HepG2 (cell line): Measurements from ENCODE around the gene RBBP9. TPM values are rescaled to one million over a fixed set of nuclear protein-coding genes. Genes with fewer than 3 reads are reported as not detected.
A peak's percentile ranks its signal among the peaks of the same experiment; 100 is the strongest.

Experiments used
- ATAC-seq: fragments of 200-7000 bp; cut with Tn5 transposase; 3 replicates; pipeline ENCODE4 v1.9.1; 2020; ENCODE audit warnings: mild to moderate bottlenecking, moderate library complexity
- BruUV-seq: library from RNA; stranded (reverse); fragments of 400-500 nt; replicated peaks from 2 replicates; lab custom pipeline; 2021; lab: Mats Ljungman, UMichigan
- CTCF ChIA-PET: fragments of 300-600 bp; formaldehyde crosslinking; extraction: SDS; loops from one replicate; lab custom pipeline; 2021; ENCODE audit warnings: low total read pairs, inconsistent platforms, low intra/inter-chr PET ratio; lab: Yijun Ruan, JAX
- POLR2A ChIA-PET: fragments of 350-600 bp; sonication (Branson Sonifier 250); formaldehyde crosslinking; loops from one replicate; lab custom pipeline; 2020; ENCODE audit warnings: antibody characterized with exemption, inconsistent platforms; lab: Yijun Ruan, JAX
- DNase-seq: peaks from one replicate; pipeline ENCODE4 v3.0.0-alpha.2; 2015; ENCODE audit warnings: low spot score
- FAIRE-seq: peaks from 3 replicates; lab custom pipeline; 2011; peaks lifted over from hg19 to GRCh38; lab: Jason Lieb, UNC
- H2AFZ ChIP-seq: one replicate; pipeline ENCODE4 v1.6.1; 2011; ENCODE audit warnings: low read length, inconsistent platforms
- H3K27ac ChIP-seq: fragments of 300-600 bp; 3 replicates; pipeline ENCODE4 v1.8.0; 2011; ENCODE audit warnings: mixed run types, mild to moderate bottlenecking, mixed read lengths, low read length, inconsistent platforms; ENCODE audit not compliant: insufficient read depth; ENCODE audit errors: extremely low read length
- H3K27me3 ChIP-seq, 2 experiments: fragments of 200-600 bp in 1 of 2; 2 replicates in 1 of 2; 3 replicates in 1 of 2; pipeline versions ENCODE4 v1.6.0 to v1.8.0; 2011; ENCODE audit warnings: low read length in 2 of 2, mild to moderate bottlenecking in 2 of 2, moderate library complexity in 2 of 2, inconsistent platforms in 1 of 2; ENCODE audit not compliant: insufficient read depth in 2 of 2, control insufficient read depth in 1 of 2
- H3K36me3 ChIP-seq, 2 experiments: fragments of 200-600 bp in 1 of 2; replicated peaks in 1 of 2; 2 replicates in 1 of 2; 3 replicates in 1 of 2; pipeline versions ENCODE4 v1.5.1 to v1.8.0; 2011; ENCODE audit warnings: low read length in 2 of 2, inconsistent platforms in 1 of 2; ENCODE audit not compliant: insufficient read depth in 2 of 2, control insufficient read depth in 1 of 2
- H3K4me1 ChIP-seq: 2 replicates; pipeline ENCODE4 v1.5.1; 2012; ENCODE audit warnings: low read length, inconsistent platforms; ENCODE audit not compliant: insufficient read depth
- H3K4me2 ChIP-seq: 2 replicates; pipeline ENCODE4 v1.6.0; 2011; ENCODE audit warnings: low read depth, low read length, inconsistent platforms
- H3K4me3 ChIP-seq, 3 experiments: fragments of 200-600 bp in 1 of 3; sonication (generic), shearing (Covaris generic) in 1 of 3; replicated peaks in 1 of 3; 2 replicates each; pipeline ENCODE4 v1.5.1; 2011 to 2016; ENCODE audit warnings: low read length in 3 of 3, inconsistent platforms in 2 of 3, low read depth in 2 of 3, mild to moderate bottlenecking in 2 of 3, control low read depth in 1 of 3, mixed read lengths in 1 of 3; ENCODE audit not compliant: insufficient read depth in 1 of 3
- H3K79me2 ChIP-seq: one replicate; pipeline ENCODE4 v1.6.1; 2011; ENCODE audit warnings: low read length, inconsistent platforms; ENCODE audit not compliant: insufficient read depth
- H3K9ac ChIP-seq: 2 replicates; pipeline ENCODE4 v1.6.0; 2011; ENCODE audit warnings: mild to moderate bottlenecking, low read depth, low read length, inconsistent platforms; ENCODE audit not compliant: insufficient read depth
- H3K9me3 ChIP-seq: 2 replicates; pipeline ENCODE4 v1.5.1; 2012; ENCODE audit warnings: mild to moderate bottlenecking, low read length
- H4K20me1 ChIP-seq: 2 replicates; pipeline ENCODE4 v1.6.0; 2011; ENCODE audit warnings: inconsistent platforms, mild to moderate bottlenecking, low read length, moderate library complexity; ENCODE audit not compliant: insufficient read depth
- MTF1 ChIP-seq: sonication (generic); formaldehyde crosslinking; IDR thresholded peaks from 2 replicates; pipeline ENCODE4 v1.5.0; 2020; ENCODE audit warnings: missing genetic modification reagents
- SIN3A ChIP-seq: IDR thresholded peaks from 2 replicates; pipeline ENCODE4 v1.6.1; 2011; ENCODE audit warnings: low read depth, mild to moderate bottlenecking, control low read depth, low read length, borderline replicate concordance
- SKI ChIP-seq: fragments of 450-650 bp; IDR thresholded peaks from one replicate; pipeline ENCODE4 v1.6.1; 2018; ENCODE audit warnings: mild to moderate bottlenecking; ENCODE audit not compliant: partially characterized antibody
- ZNF121 ChIP-seq: sonication (generic); formaldehyde crosslinking; IDR thresholded peaks from 2 replicates; pipeline ENCODE4 v1.5.0; 2020; ENCODE audit warnings: mild to moderate bottlenecking, missing genetic modification reagents
- ZNF614 ChIP-seq: IDR thresholded peaks from 2 replicates; pipeline ENCODE4 v1.6.1; 2018; ENCODE audit warnings: missing biosample characterization, missing genetic modification reagents, inconsistent platforms, borderline replicate concordance
- WGBS: methylation state at CpG from one replicate; pipeline ENCODE4 v1.1.6; 2017; ENCODE audit warnings: low lambda C conversion rate; 5-methylcytosine and 5-hydroxymethylcytosine counted together
- in situ Hi-C: cut with HindIII; loops from 2 replicates; pipeline ENCODE4 v1.10.0; 2017; ENCODE audit warnings: low pct_unique_long_range_greater_than_20kb; ENCODE audit not compliant: extremely low pct_ligation_motif_present
- intact Hi-C: fragments of 100-400 bp; cut with micrococcal nuclease; formaldehyde crosslinking; loops from one replicate; pipeline ENCODE4 v1.10.0; 2022; ENCODE audit not compliant: unreplicated experiment
- polyA plus RNA-seq, 8 experiments: library from polyadenylated mRNA; depleted of rRNA in 3 of 8; stranded (reverse) in 7 of 8; unstranded in 1 of 8; fragments of >200 nt; fragmentation: Illumina TruSeq in 4 of 8; extraction: Trizol in 4 of 8; gene quantifications; 2 replicates each; pipeline versions ENCODE4 v1.2.1 to v1.2.3, GENCODE V29; 2011 to 2016; ENCODE audit warnings: low read depth in 4 of 8, missing spikeins in 1 of 8, mixed read lengths in 1 of 8; ENCODE audit not compliant: insufficient read depth in 1 of 8
- total RNA-seq, 5 experiments: library from RNA; depleted of rRNA; stranded (reverse); fragments of >200 nt; fragmentation: Illumina TruSeq; extraction: Trizol; gene quantifications; 2 replicates each; pipeline ENCODE4 v1.2.3, GENCODE V29; 2016; ENCODE audit warnings: low read depth in 1 of 5
- TF ChIP-seq, protein P1 (sequence below): sonication (generic); formaldehyde crosslinking; IDR thresholded peaks from 2 replicates; pipeline ENCODE4 v1.5.1; 2020; ENCODE audit warnings: missing genetic modification reagents, mild to moderate bottlenecking, borderline replicate concordance
- TF ChIP-seq, protein P2 (sequence below): sonication (generic); formaldehyde crosslinking; IDR thresholded peaks from 2 replicates; pipeline ENCODE4 v1.4.0; 2020; ENCODE audit warnings: mild to moderate bottlenecking, missing genetic modification reagents

RBBP9 gene
- total and polyA plus RNA-seq, 2 of the 13 experiments (the other 11 are each of a cell fraction or from before 2014, with no cell fraction given), result 28.0 to 56.3 TPM

DNA sequence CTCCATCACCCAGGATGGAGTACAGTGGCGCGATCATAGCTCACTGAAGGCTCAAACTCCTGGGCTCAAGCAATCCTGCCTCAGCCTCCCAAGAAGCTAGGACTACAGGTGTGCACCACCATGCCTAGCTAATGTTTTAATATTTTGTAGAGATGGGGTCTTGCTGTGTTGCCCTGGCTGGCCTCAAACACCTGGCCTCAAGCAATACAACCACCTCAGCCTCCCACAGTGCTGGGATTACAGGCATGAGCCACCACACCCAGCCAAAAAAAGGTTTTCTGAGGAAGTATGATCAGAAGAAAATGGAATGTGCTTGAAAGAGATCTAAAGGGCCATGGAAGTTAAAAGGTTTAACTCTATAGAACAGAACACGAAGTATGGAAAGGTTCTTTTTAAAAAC is 8.7 kb downstream of the RBBP9 start:
- no peak for FAIRE-seq
- TF ChIP-seq SKI, result no peak
- no peak for TF ChIP-seq ZNF614 (CRISPR knock-in tag)
- TF ChIP-seq, protein P1, sequence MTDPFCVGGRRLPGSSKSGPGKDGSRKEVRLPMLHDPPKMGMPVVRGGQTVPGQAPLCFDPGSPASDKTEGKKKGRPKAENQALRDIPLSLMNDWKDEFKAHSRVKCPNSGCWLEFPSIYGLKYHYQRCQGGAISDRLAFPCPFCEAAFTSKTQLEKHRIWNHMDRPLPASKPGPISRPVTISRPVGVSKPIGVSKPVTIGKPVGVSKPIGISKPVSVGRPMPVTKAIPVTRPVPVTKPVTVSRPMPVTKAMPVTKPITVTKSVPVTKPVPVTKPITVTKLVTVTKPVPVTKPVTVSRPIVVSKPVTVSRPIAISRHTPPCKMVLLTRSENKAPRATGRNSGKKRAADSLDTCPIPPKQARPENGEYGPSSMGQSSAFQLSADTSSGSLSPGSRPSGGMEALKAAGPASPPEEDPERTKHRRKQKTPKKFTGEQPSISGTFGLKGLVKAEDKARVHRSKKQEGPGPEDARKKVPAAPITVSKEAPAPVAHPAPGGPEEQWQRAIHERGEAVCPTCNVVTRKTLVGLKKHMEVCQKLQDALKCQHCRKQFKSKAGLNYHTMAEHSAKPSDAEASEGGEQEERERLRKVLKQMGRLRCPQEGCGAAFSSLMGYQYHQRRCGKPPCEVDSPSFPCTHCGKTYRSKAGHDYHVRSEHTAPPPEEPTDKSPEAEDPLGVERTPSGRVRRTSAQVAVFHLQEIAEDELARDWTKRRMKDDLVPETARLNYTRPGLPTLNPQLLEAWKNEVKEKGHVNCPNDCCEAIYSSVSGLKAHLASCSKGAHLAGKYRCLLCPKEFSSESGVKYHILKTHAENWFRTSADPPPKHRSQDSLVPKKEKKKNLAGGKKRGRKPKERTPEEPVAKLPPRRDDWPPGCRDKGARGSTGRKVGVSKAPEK, result no peak
- TF ChIP-seq, protein P2, sequence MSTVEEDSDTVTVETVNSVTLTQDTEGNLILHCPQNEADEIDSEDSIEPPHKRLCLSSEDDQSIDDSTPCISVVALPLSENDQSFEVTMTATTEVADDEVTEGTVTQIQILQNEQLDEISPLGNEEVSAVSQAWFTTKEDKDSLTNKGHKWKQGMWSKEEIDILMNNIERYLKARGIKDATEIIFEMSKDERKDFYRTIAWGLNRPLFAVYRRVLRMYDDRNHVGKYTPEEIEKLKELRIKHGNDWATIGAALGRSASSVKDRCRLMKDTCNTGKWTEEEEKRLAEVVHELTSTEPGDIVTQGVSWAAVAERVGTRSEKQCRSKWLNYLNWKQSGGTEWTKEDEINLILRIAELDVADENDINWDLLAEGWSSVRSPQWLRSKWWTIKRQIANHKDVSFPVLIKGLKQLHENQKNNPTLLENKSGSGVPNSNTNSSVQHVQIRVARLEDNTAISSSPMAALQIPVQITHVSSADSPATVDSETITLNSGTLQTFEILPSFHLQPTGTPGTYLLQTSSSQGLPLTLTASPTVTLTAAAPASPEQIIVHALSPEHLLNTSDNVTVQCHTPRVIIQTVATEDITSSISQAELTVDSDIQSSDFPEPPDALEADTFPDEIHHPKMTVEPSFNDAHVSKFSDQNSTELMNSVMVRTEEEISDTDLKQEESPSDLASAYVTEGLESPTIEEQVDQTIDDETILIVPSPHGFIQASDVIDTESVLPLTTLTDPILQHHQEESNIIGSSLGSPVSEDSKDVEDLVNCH, result no peak
- TF ChIP-seq ZNF121 (CRISPR knock-in tag), result peak; percentile 64; the same call in 1 of the 2 replicates
- TF ChIP-seq SIN3A, result no peak
- TF ChIP-seq MTF1 (CRISPR knock-in tag), result no peak
- 95% methylated on average over 3 of the region's 3 CpGs for WGBS
- no peak for DNase-seq
- Histone ChIP-seq H4K20me1 (no peaks in the 10 kb centered on the region), H3K79me2 (no peaks in the 10 kb centered on the region), H3K4me3 (no peak overlapping the region), H3K36me3 (peaks cover 27 to 77% of the 10 kb centered on the region in 2 experiments), H3K4me1 (no peaks in the 10 kb centered on the region), H3K27me3 (no peaks in the 10 kb centered on the region), H3K27ac (no peak overlapping the region), H3K9ac (no peak overlapping the region), H2AFZ (no peak overlapping the region), H3K4me2 (no peak overlapping the region), H3K9me3 (no peaks in the 10 kb centered on the region)
- ChIA-PET POLR2A (no interaction called here), CTCF (no interaction called here)
- no TSS peak for BruUV-seq
- ATAC-seq, result no peak
- intact Hi-C loops, result no loop called here
- in situ Hi-C loops, result no loop called here
